ENCODE measurements around the gene SLFN12L. TPM values are rescaled to one million over a fixed set of nuclear protein-coding genes. Genes with fewer than 3 reads are reported as not detected.
"Not testable (repeated sequence)": the region's sequence is repeated elsewhere in the genome, so short reads cannot be mapped to it uniquely, and the experiment has no call there.

The SLFN12L gene
- total and polyA plus RNA-seq, 12 donors, result 0.13 to 2.0 (median 0.50) TPM; not detected in 1

GRCh38 chr17:35468475-35468874 lies 69.0 kb downstream of the SLFN12L start:
- no peak overlapping the region for H3K27ac ChIP-seq
- H3K4me1 ChIP-seq (replicated peaks in 1 of 2), result no peaks in the 10 kb centered on the region
- no peaks in the 10 kb centered on the region for H3K9me3 ChIP-seq (replicated peaks in 1 of 3)
- intact Hi-C loops (cut with DNase I), result no loop called here
- H3K27me3 ChIP-seq, result no peaks in the 10 kb centered on the region
- TF ChIP-seq CTCF (IDR thresholded peaks at IDR 0.05), result no peak
- TF ChIP-seq POLR2A (IDR thresholded peaks at IDR 0.05), result no peak
- DNase-seq, result no peak
- no peaks in the 10 kb centered on the region for H3K36me3 ChIP-seq (replicated peaks in 1 of 2)
- whole genome bisulfite sequencing, 4 donors, result 64 to 75% (median 68%) methylated on average over 4 of the region's 4 CpGs
- H3K4me3 ChIP-seq, result no peak overlapping the region

- 68 to 83% (median 75%) methylated on average over 4 of the region's 4 CpGs for WGBS, 4 donors
- Histone ChIP-seq H3K4me1 (replicated peaks in 1 of 2) (no peaks in the 10 kb centered on the region), H3K27ac (no peak overlapping the region), H3K36me3 (replicated peaks in 1 of 2) (no peaks in the 10 kb centered on the region), H3K9me3 (replicated peaks in 1 of 3) (no peaks in the 10 kb centered on the region), H3K27me3 (no peaks in the 10 kb centered on the region), H3K4me3 (no peak overlapping the region)
- intact Hi-C loops (cut with DNase I), result no loop called here
- DNase-seq, result no peak
- TF ChIP-seq CTCF (IDR thresholded peaks at IDR 0.05) (no peak), POLR2A (IDR thresholded peaks at IDR 0.05) (no peak)
Observed at GRCh38 chr17:35467824-35468223, 69.7 kb downstream of the SLFN12L start.

GRCh38 chr17:35460354-35460851 lies 77.1 kb downstream of the SLFN12L start:
- peaks cover 24% of the 10 kb centered on the region for H3K27me3 ChIP-seq
- DNase-seq, result peak in 1 of 7 donors; percentile 10
- H3K9me3 ChIP-seq (replicated peaks in 1 of 3), result no peaks in the 10 kb centered on the region
- H3K4me1 ChIP-seq (replicated peaks in 1 of 2), result no peaks in the 10 kb centered on the region
- TF ChIP-seq POLR2A (IDR thresholded peaks at IDR 0.05) (no peak), CTCF (IDR thresholded peaks at IDR 0.05) (no peak)
- H3K27ac ChIP-seq, result no peak overlapping the region
- intact Hi-C loops (cut with DNase I), result no loop called here
- 6 to 22% (median 11%) methylated on average over 11 to 44 of the region's 44 CpGs for WGBS, 4 donors
- H3K4me3 ChIP-seq, result peak overlapping the region in 1 of 4 donors; percentile 41
- no peaks in the 10 kb centered on the region for H3K36me3 ChIP-seq (replicated peaks in 1 of 2)

GRCh38 chr17:35454035-35454434 lies 83.4 kb downstream of the SLFN12L start:
- H3K36me3 ChIP-seq (replicated peaks in 1 of 2); H3K4me3 ChIP-seq; H3K9me3 ChIP-seq (replicated peaks in 1 of 3); DNase-seq; intact Hi-C loops (cut with DNase I); H3K4me1 ChIP-seq (replicated peaks in 1 of 2); H3K27ac ChIP-seq: not testable (repeated sequence)
- H3K27me3 ChIP-seq, result peaks cover 22% of the 10 kb centered on the region
- 74 to 80% (median 77%) methylated on average over 5 of the region's 5 CpGs for WGBS, 4 donors

- no peaks in the 10 kb centered on the region for H3K4me1 ChIP-seq (replicated peaks in 1 of 2)
- H3K9me3 ChIP-seq (replicated peaks in 1 of 3), result no peaks in the 10 kb centered on the region
- H3K27me3 ChIP-seq, result peaks cover 15% of the 10 kb centered on the region
- no peaks in the 10 kb centered on the region for H3K36me3 ChIP-seq (replicated peaks in 1 of 2)
- TF ChIP-seq CTCF (IDR thresholded peaks at IDR 0.05) (no peak), POLR2A (IDR thresholded peaks at IDR 0.05) (no peak)
- 59 to 70% (median 66%) methylated on average over 1 of the region's 1 CpG for WGBS, 4 donors
- intact Hi-C loops (cut with DNase I), result no loop called here
- no peak for DNase-seq
- no peak overlapping the region for H3K27ac ChIP-seq
- H3K4me3 ChIP-seq, result no peak overlapping the region
Observed at GRCh38 chr17:35453171-35453570, 84.3 kb downstream of the SLFN12L start.
